Aorta (tissue), 5 donors: ENCODE measurements around the gene FAIM2. TPM values are rescaled to one million over a fixed set of nuclear protein-coding genes. Genes with fewer than 3 reads are reported as not detected.
"Not testable (repeated sequence)": the region's sequence is repeated elsewhere in the genome, so short reads cannot be mapped to it uniquely, and the experiment has no call there.

Experiments used
- ATAC-seq: fragments of 200-7000 bp; cut with Tn5 transposase; one replicate; pipeline ENCODE4 v1.9.1; 2022; ENCODE audit warnings: moderate library complexity; ENCODE audit not compliant: low FRiP score
- DNase-seq, 2 donors: peaks; one replicate each; pipeline ENCODE4 v3.0.0-alpha.2; 2020
- H3K27ac ChIP-seq, 2 donors: one replicate each; pipeline ENCODE4 v1.5.1; 2013; ENCODE audit warnings: low read length in 2 of 2, mild to moderate bottlenecking in 2 of 2, moderate library complexity in 2 of 2, control low read depth in 1 of 2, inconsistent platforms in 1 of 2, low read depth in 1 of 2
- H3K27me3 ChIP-seq, 2 donors: one replicate each; pipeline ENCODE4 v1.6.1; 2013; ENCODE audit warnings: control low read depth in 1 of 2, low read length in 1 of 2, mild to moderate bottlenecking in 1 of 2, moderate library complexity in 1 of 2; ENCODE audit not compliant: insufficient read depth in 2 of 2, control insufficient read depth in 1 of 2
- H3K36me3 ChIP-seq, 2 donors: one replicate each; pipeline ENCODE4 v1.6.1; 2013; ENCODE audit warnings: control low read depth in 1 of 2, low read length in 1 of 2, mild to moderate bottlenecking in 1 of 2; ENCODE audit not compliant: insufficient read depth in 2 of 2, control insufficient read depth in 1 of 2
- H3K4me1 ChIP-seq, 2 donors: one replicate each; pipeline ENCODE4 v1.6.1; 2013; ENCODE audit warnings: low read length in 2 of 2, control low read depth in 1 of 2, mild to moderate bottlenecking in 1 of 2, moderate library complexity in 1 of 2; ENCODE audit not compliant: insufficient read depth in 2 of 2, control insufficient read depth in 1 of 2
- H3K4me3 ChIP-seq, 2 donors: one replicate each; pipeline ENCODE4 v1.5.1; 2013; ENCODE audit warnings: low read length in 2 of 2, control low read depth in 1 of 2, mild to moderate bottlenecking in 1 of 2
- H3K9me3 ChIP-seq: one replicate; pipeline ENCODE4 v1.6.1; 2013; ENCODE audit warnings: mild to moderate bottlenecking, low read length; ENCODE audit not compliant: control insufficient read depth
- WGBS, 2 donors: extraction: QIAGEN DNeasy Blood & Tissue Kit; methylation state at CpG; one replicate each; pipeline ENCODE4 v1.1.7; 2013; 5-methylcytosine and 5-hydroxymethylcytosine counted together
- intact Hi-C, 2 donors: fragments of 100-400 bp; cut with DNase I; formaldehyde crosslinking; loops; one replicate each; pipeline versions ENCODE4 v1.14.2 to v1.15.0; 2022
- polyA plus RNA-seq, 2 donors: library from polyadenylated mRNA; stranded (reverse); fragments of 200-250 nt; gene quantifications; one replicate each; pipeline ENCODE4 v1.2.3, GENCODE V29; 2013
- total RNA-seq, 2 donors: library from RNA; stranded (reverse); fragmentation: NEBNext Ultra II Directional; extraction: Animal tissue kit (Norgen Biotek cat#: 25700); gene quantifications; one replicate each; pipeline ENCODE4 v1.2.1, GENCODE V29; 2021
- donor health status: healthy with polysubstance abuse.
- donor health status: Bipolar disorder and iron deficiency.
- donor health status: DM: no; HTN: no; CAD: no.
- donor health status: DM: no; HTN: no; CAD: no.
- donor health status: DM: yes; HTN: yes; CAD: no.

FAIM2 gene
- total and polyA plus RNA-seq, 4 donors = 0.05 to 16.4 (median 0.58) TPM; not detected in 1

DNA sequence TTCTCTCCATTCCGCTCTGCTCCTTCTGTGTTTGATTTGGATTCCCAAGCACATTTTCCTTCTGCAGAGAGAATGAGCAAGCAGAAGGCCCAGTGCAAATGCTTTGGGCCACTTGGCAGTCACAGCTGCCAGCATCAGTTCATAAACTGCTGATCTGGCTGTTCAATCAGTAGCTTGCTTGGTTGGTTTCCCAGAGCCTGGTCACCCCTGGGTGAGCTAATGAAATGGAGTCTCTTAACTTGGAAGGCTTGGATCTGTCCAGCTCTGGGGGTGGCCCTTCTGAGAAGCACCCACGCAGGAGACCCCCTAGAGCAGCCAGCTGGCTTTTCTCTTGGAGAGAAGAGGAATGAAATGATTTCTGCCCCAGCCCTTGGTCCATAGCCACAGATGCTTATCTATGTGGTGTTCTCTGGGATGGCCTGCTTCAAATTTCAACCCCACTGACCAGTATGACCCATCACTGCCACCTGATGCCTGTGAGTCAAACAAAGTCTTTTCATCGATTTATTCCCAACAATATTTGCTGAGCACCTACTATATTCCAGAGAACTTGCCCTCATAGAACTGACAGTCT is 30.3 kb downstream of the FAIM2 start:
- Histone ChIP-seq H3K36me3 (no peaks in the 10 kb centered on the region), H3K27me3 (no peaks in the 10 kb centered on the region), H3K27ac (no peak overlapping the region), H3K4me3 (no peak overlapping the region), H3K4me1 (no peaks in the 10 kb centered on the region), H3K9me3 (no peaks in the 10 kb centered on the region)
- ATAC-seq (no peak), DNase-seq (peak; percentile 51 to 55)
- intact Hi-C loops = no loop called here
- WGBS, 2 donors = 39 to 43% methylated on average over 3 of the region's 3 CpGs

DNA sequence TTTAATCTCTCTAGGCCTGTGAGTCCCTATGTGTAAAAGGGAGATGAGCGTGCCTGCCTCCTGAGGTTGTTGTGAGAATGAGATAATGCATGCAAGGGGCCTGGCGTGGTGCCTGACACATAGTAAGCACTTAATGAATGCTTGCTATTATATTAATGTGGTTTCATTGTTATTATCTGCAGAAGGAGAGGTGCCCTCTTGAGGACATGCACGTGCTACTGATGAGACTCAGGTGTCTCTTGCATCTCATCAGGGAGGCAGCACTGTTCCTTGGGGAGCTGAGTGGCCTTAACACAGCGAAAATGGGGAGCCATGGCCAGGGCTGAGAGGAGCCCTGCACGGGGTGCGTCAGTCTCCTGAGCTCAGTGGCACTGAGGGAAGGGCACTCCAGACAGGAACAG is 30.9 kb downstream of the FAIM2 start:
- Histone ChIP-seq H3K27ac (no peak overlapping the region), H3K4me3 (no peak overlapping the region), H3K4me1 (no peaks in the 10 kb centered on the region), H3K36me3 (no peaks in the 10 kb centered on the region), H3K9me3 (no peaks in the 10 kb centered on the region), H3K27me3 (no peaks in the 10 kb centered on the region)
- ATAC-seq (no peak), DNase-seq (peak in 1 of 2 donors; percentile 60)
- WGBS, 2 donors = 84 to 90% methylated on average over 6 of the region's 6 CpGs
- intact Hi-C loops = no loop called here

DNA sequence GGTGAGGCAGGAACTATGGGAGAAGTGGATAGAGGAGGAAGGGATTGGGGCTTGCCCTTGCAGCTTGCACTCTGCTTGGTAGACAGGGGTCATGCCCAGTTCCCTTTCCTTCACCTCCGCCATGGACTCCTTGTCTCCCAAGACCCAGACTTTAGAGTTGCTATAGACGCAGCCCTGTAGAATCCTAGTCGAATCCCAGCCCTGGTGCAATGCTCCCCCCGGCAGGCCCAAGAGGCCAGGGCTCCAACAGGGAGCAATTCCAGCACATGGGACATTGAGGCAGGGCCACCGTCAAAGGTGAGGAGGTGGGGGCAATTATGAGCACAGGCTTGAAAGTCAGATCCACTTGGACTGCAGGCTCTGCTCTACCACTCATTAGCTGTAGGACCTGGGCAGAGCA is 31.3 kb downstream of the FAIM2 start:
- Histone ChIP-seq H3K9me3 (no peaks in the 10 kb centered on the region), H3K27me3 (no peaks in the 10 kb centered on the region), H3K4me3 (no peak overlapping the region), H3K27ac (no peak overlapping the region), H3K4me1 (no peaks in the 10 kb centered on the region), H3K36me3 (no peaks in the 10 kb centered on the region)
- DNase-seq (no peak), ATAC-seq (no peak)
- intact Hi-C loops = no loop called here
- 96% methylated on average over 5 of the region's 5 CpGs for WGBS, 2 donors

DNA sequence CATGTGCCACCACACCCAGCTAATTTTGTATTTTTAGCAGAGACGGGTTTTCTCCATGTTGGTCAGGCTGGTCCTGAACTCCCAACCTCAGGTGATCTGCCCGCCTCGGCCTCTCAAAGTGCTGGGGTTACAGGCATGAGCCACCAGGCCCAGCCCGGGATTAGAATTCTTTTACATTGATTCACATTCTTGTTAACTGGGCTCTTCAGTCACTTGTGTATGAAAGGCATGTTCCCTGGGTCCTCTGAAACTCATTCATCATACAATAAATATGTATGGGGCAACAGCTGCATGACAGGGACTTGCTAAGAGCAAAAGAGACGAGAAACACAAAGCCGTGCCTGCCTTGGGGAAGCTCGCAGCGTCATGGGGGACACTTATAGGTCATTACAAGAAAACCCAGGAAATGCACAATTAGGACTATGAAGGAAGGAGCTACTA is 31.9 kb downstream of the FAIM2 start:
- DNase-seq, H3K27ac ChIP-seq, H3K36me3 ChIP-seq, H3K4me3 ChIP-seq, H3K27me3 ChIP-seq, H3K9me3 ChIP-seq, intact Hi-C loops, ATAC-seq, H3K4me1 ChIP-seq: not testable (repeated sequence)
- WGBS, 2 donors = 93% methylated on average over 8 of the region's 8 CpGs

DNA sequence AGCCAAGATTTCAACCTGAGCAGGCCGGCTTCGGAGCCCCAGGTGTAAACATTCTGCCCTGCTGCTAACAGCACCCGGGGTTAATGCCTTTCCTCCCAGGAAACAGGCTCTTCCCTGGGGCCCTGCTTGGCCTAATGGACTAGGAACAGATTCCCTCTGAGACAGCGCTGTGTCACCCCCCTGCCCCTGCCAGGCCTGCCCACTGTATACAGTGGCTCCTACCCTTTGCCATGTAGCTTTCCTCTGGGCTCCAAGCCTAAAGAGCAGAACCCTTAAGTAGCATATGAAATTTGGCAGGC is 32.5 kb downstream of the FAIM2 start:
- 94 to 95% methylated on average over 4 of the region's 4 CpGs for WGBS, 2 donors
- no peaks in the 10 kb centered on the region for H3K4me1 ChIP-seq
- no peaks in the 10 kb centered on the region for H3K36me3 ChIP-seq
- no peak overlapping the region for H3K4me3 ChIP-seq
- no peaks in the 10 kb centered on the region for H3K9me3 ChIP-seq
- no peak overlapping the region for H3K27ac ChIP-seq
- intact Hi-C loops = no loop called here
- ATAC-seq = no peak
- H3K27me3 ChIP-seq = no peaks in the 10 kb centered on the region
- DNase-seq = peak in 1 of 2 donors; percentile 70

DNA sequence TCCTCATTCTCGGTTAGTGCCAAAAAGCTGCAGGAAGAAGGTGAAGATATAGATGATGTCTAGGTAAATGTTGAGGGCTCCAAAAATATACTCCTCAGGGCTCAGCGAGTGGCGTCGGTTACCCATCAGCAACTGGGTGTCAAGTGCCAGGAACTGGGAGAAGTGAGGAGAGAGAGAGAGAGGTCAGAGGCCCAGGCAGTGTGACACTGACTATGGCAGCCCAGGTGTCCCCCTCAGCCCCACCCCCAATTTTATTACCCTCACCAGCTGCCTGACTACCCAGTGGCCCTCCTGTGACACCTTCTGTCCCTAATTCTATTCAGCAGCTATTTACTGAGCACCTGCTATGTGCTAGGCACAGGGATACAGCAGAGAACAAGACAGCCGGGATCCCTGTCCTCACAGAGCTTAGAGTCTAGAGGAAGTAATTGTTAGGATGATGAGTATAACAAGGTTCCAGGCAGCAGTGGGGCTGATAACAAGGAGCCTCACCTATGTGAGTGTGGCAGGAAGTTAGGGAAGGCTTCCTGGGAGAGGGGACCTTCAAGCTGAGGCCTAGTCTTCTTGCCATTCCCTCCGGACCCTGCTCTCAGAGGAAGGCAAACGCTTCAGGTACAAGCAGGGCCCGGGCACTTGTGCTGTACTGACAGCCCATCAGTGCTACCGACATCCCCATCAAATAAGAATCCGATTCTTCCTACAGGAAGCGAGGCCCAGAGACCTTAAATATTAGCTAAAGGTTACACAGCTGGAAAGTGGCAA is 33.0 kb downstream of the FAIM2 start:
- H3K27ac ChIP-seq = no peak overlapping the region
- no peak for DNase-seq
- no peaks in the 10 kb centered on the region for H3K36me3 ChIP-seq
- no peaks in the 10 kb centered on the region for H3K4me1 ChIP-seq
- ATAC-seq = no peak
- no peaks in the 10 kb centered on the region for H3K9me3 ChIP-seq
- H3K27me3 ChIP-seq = no peaks in the 10 kb centered on the region
- intact Hi-C loops = no loop called here
- WGBS, 2 donors = 96 to 99% methylated on average over 11 of the region's 11 CpGs
- no peak overlapping the region for H3K4me3 ChIP-seq

DNA sequence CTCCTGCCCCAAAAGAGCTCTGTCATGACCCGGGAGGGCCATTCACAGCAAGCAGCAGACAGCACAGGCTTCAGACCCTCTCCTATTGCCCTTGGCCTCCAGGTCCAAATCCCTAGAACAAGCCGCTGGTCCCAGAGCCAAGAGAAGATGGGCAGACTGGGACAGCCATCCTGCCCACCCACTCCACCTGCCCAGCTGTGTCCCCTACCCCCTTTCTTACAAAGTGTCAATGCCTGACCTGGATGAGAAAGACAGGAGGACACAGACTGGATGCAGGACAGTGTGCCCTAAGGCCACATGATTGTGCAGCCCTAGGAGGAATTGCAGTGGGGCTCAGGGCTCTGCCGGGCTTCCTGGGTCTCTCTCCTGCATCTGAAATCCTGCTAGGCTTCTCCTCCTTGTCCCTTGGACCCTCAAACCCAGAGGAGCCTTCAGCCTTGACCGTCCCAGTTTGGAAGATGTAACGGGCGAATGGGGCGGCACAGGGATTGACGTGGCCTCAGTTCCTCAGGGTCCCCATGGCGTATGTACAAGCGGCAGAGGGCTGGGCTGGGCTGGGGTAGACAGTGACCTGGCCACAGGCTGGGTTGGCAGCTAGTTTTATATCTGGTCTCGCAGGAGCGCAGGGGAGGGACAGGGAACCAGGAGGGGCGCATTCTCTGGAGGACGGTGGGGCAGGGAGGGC is 33.7 kb downstream of the FAIM2 start:
- H3K4me3 ChIP-seq = no peak overlapping the region
- H3K9me3 ChIP-seq = no peaks in the 10 kb centered on the region
- WGBS, 2 donors = 92 to 95% methylated on average over 14 of the region's 14 CpGs
- no peaks in the 10 kb centered on the region for H3K4me1 ChIP-seq
- H3K27me3 ChIP-seq = no peaks in the 10 kb centered on the region
- ATAC-seq (peak; percentile 2), DNase-seq (peak in 1 of 2 donors; percentile 60)
- H3K36me3 ChIP-seq = no peaks in the 10 kb centered on the region
- intact Hi-C loops = loop anchor here in 1 of 2 donors (10.0 kb wide), 1 partner anchor 185 kb away; the partner anchor contains the start of gene ASIC1
- H3K27ac ChIP-seq = no peak overlapping the region

DNA sequence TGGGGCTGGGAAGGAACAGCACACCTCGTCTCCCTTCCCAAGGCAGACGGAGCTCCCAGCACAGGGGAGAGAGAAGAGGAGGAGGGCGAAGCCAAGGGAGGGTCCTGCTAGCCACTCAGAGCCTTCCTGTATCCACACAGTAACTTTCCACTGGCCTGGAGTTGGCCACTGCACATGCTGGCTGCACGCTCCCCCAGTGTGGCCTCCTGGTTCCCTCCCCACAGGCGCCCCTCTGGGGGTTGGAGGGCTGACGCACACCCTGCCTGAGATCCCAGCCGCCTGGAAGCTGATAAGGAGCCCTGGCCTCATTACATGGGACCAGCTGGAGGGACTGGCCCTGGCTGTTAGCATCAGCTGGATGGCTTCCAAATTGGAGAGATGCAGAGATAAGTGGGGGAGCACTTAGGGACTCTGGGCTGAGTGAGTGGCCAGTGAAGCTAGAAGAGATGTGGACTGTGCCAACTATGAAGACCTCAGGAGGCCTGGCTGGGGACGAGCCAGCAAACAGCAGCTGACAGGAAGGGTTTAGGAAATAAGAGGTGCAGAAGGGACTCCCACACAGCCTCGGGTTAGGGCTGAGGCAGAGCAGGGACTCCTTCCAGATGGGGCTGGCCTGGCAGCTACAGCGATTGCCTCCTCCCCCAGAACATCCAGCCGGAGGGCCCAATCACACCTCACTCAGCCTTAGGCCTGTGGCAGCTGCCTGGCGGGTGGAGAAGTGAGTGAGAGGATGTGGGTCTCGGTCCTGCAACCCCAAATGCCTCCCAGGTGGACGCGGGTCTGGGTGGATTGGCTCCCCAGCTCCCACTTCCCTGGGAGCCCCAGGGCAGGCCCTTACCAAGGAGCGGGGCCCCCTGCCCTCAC is 34.5 kb downstream of the FAIM2 start:
- intact Hi-C loops = loop anchor here in 1 of 2 donors (10.0 kb wide), 1 partner anchor 186 kb away; the partner anchor contains the start of gene ASIC1
- 21 to 22% methylated on average over 16 of the region's 16 CpGs for WGBS, 2 donors
- Histone ChIP-seq H3K27me3 (no peaks in the 10 kb centered on the region), H3K27ac (no peak overlapping the region), H3K4me1 (no peaks in the 10 kb centered on the region), H3K9me3 (no peaks in the 10 kb centered on the region), H3K36me3 (no peaks in the 10 kb centered on the region), H3K4me3 (no peak overlapping the region)
- DNase-seq (peak; percentile 90), ATAC-seq (peak; percentile 89)
